MM.1S (cell line): Measurements from ENCODE around the gene COPG2.
A peak's percentile ranks its signal among the peaks of the same experiment; 100 is the strongest.

Experiments used
- DNase-seq: peaks from one replicate; pipeline ENCODE4 v3.0.0-alpha.2; 2015
- H2AFZ ChIP-seq: fragments of 300-600 bp; sonication (generic); 2 replicates; pipeline ENCODE4 v1.6.0; 2016; ENCODE audit warnings: antibody characterized with exemption, low read length
- H3F3A ChIP-seq: fragments of 300-600 bp; sonication (generic); 2 replicates; pipeline ENCODE4 v1.6.1; 2016; ENCODE audit warnings: mild to moderate bottlenecking, antibody characterized with exemption, low read length, moderate library complexity, mixed read lengths; ENCODE audit not compliant: insufficient read depth
- H3K27ac ChIP-seq: fragments of 300-600 bp; sonication (generic); 2 replicates; pipeline ENCODE4 v1.5.1; 2016; ENCODE audit warnings: mild to moderate bottlenecking, low read length
- H3K27me3 ChIP-seq: fragments of 300-600 bp; sonication (generic); replicated peaks from 2 replicates; pipeline ENCODE4 v1.6.0; 2016; ENCODE audit warnings: low read length; ENCODE audit not compliant: insufficient read depth
- H3K36me3 ChIP-seq: fragments of 300-600 bp; sonication (generic); replicated peaks from 2 replicates; pipeline ENCODE4 v1.6.1; 2016; ENCODE audit warnings: mild to moderate bottlenecking, low read length, mixed read lengths; ENCODE audit not compliant: insufficient read depth
- H3K4me1 ChIP-seq: fragments of 300-600 bp; sonication (generic); 2 replicates; pipeline ENCODE4 v1.6.1; 2016; ENCODE audit warnings: low read length, mixed read lengths
- H3K4me2 ChIP-seq: fragments of 300-600 bp; sonication (generic); 2 replicates; pipeline ENCODE4 v1.6.0; 2016; ENCODE audit warnings: low read depth, low read length
- H3K4me3 ChIP-seq: fragments of 300-600 bp; sonication (generic); 2 replicates; pipeline ENCODE4 v1.5.1; 2016; ENCODE audit warnings: low read length, mixed read lengths
- H3K79me2 ChIP-seq: fragments of 300-600 bp; sonication (generic); 2 replicates; pipeline ENCODE4 v1.6.1; 2016; ENCODE audit warnings: mixed run types, low read length, mixed read lengths
- H3K9ac ChIP-seq: fragments of 300-600 bp; sonication (generic); 2 replicates; pipeline ENCODE4 v1.6.1; 2016; ENCODE audit warnings: low read length, mixed read lengths
- H3K9me2 ChIP-seq: fragments of 300-600 bp; sonication (generic); replicated peaks from 2 replicates; pipeline ENCODE4 v1.6.1; 2016; ENCODE audit warnings: mild to moderate bottlenecking, low read length, mixed read lengths; ENCODE audit not compliant: insufficient read depth
- H3K9me3 ChIP-seq: fragments of 300-600 bp; sonication (generic); replicated peaks from 2 replicates; pipeline ENCODE4 v1.6.1; 2016; ENCODE audit warnings: mild to moderate bottlenecking, low read length, mixed read lengths; ENCODE audit not compliant: insufficient read depth
- H4K20me1 ChIP-seq: fragments of 300-600 bp; sonication (generic); 2 replicates; pipeline ENCODE4 v1.6.1; 2016; ENCODE audit warnings: mild to moderate bottlenecking, low read length, moderate library complexity, mixed read lengths; ENCODE audit not compliant: insufficient read depth
- CTCF ChIP-seq: fragments of 300-600 bp; sonication (generic); IDR thresholded peaks from 2 replicates; pipeline ENCODE4 v1.5.1; 2016; ENCODE audit warnings: antibody characterized with exemption, low read length, mixed read lengths
- EZH2 ChIP-seq: fragments of 300-600 bp; sonication (generic); optimal IDR thresholded peaks from 2 replicates; pipeline ENCODE3; 2017; ENCODE audit warnings: low read depth, mild to moderate bottlenecking, antibody characterized with exemption, low read length, mixed read lengths
- EZH2phosphoT487 ChIP-seq: fragments of 300-600 bp; sonication (generic); IDR thresholded peaks from 2 replicates; pipeline ENCODE4 v1.6.1; 2018; ENCODE audit warnings: antibody characterized with exemption, low read length

The COPG2 gene

GRCh38 chr7:130486954-130487436 is 181.6 kb downstream of the COPG2 start:
- peak overlapping the region; percentile 95 for H2AFZ ChIP-seq
- no peak overlapping the region for H3K27ac ChIP-seq
- H3K4me3 ChIP-seq: peak overlapping the region; percentile 80
- no peaks in the 10 kb centered on the region for H4K20me1 ChIP-seq
- H3K4me2 ChIP-seq: peak overlapping the region; percentile 98
- no peaks in the 10 kb centered on the region for H3K9me3 ChIP-seq
- no peak for DNase-seq
- no peaks in the 10 kb centered on the region for H3K79me2 ChIP-seq
- H3K4me1 ChIP-seq: peaks cover 5% of the 10 kb centered on the region
- peaks cover 11% of the 10 kb centered on the region for H3K27me3 ChIP-seq
- TF ChIP-seq EZH2 (no peak), EZH2phosphoT487 (no peak), CTCF (no peak)
- no peaks in the 10 kb centered on the region for H3K9me2 ChIP-seq
- H3K36me3 ChIP-seq: no peaks in the 10 kb centered on the region
- H3F3A ChIP-seq: 0 out of 2 replicates have a peak, but pooled peaks cover 5% of the 10 kb centered on the region
- peak overlapping the region; percentile 49; the same call in 1 of the 2 replicates for H3K9ac ChIP-seq

GRCh38 chr7:130486114-130486953 is 182.2 kb downstream of the COPG2 start:
- H3K79me2 ChIP-seq: no peaks in the 10 kb centered on the region
- H2AFZ ChIP-seq: peak overlapping the region; percentile 95
- peak; percentile 89 for DNase-seq
- H3K9ac ChIP-seq: peak overlapping the region; percentile 49; the same call in 1 of the 2 replicates
- H3K4me2 ChIP-seq: peak overlapping the region; percentile 98
- H3K9me3 ChIP-seq: no peaks in the 10 kb centered on the region
- TF ChIP-seq CTCF (peak; percentile 96), EZH2phosphoT487 (no peak)
- H3K36me3 ChIP-seq: no peaks in the 10 kb centered on the region
- H3K4me1 ChIP-seq: peaks cover 5% of the 10 kb centered on the region
- H3K9me2 ChIP-seq: no peaks in the 10 kb centered on the region
- H3K27me3 ChIP-seq: peaks cover 11% of the 10 kb centered on the region
- 0 out of 2 replicates have a peak, but pooled peaks cover 5% of the 10 kb centered on the region for H3F3A ChIP-seq
- H3K4me3 ChIP-seq: peak overlapping the region; percentile 80
- no peak overlapping the region for H3K27ac ChIP-seq
- no peaks in the 10 kb centered on the region for H4K20me1 ChIP-seq

- Histone ChIP-seq H3K9me2 (no peaks in the 10 kb centered on the region), H3K4me1 (peaks cover 5% of the 10 kb centered on the region), H3K27me3 (peaks cover 6% of the 10 kb centered on the region; the same call in 1 of the 2 replicates), H3K9me3 (no peaks in the 10 kb centered on the region), H3K9ac (no peak overlapping the region), H3K27ac (no peak overlapping the region), H3K4me3 (peak overlapping the region; percentile 80), H3K79me2 (no peaks in the 10 kb centered on the region), H3K36me3 (no peaks in the 10 kb centered on the region), H2AFZ (peak overlapping the region; percentile 95), H4K20me1 (no peaks in the 10 kb centered on the region), H3F3A (0 out of 2 replicates have a peak, but pooled peaks cover 5% of the 10 kb centered on the region), H3K4me2 (peak overlapping the region; percentile 98)
- no peak for DNase-seq
- TF ChIP-seq EZH2 (no peak), EZH2phosphoT487 (no peak), CTCF (no peak)
Measured at GRCh38 chr7:130485734-130486113, 182.8 kb downstream of the COPG2 start.
